Coronary artery (tissue), 2 donors: ENCODE results near the gene TMCC1.

Source experiments
- DNase-seq: peaks from one replicate; pipeline ENCODE4 v3.0.0-alpha.2; 2017; ENCODE audit warnings: low spot score
- H3K27ac ChIP-seq, 2 donors: fragments of 200-600 bp; sonication (generic); one replicate each; pipeline ENCODE4 v1.5.1; 2016 to 2019
- H3K4me3 ChIP-seq: fragments of 200-600 bp; sonication (generic); 2 replicates; pipeline ENCODE4 v1.5.1; 2016; ENCODE audit warnings: mild to moderate bottlenecking, moderate library complexity
- TF ChIP-seq, protein P1 (sequence below): fragments of 200-600 bp; sonication (generic); IDR thresholded peaks from one replicate; pipeline ENCODE4 v1.5.1; 2019; ENCODE audit warnings: antibody characterized with exemption

TMCC1 gene

DNA sequence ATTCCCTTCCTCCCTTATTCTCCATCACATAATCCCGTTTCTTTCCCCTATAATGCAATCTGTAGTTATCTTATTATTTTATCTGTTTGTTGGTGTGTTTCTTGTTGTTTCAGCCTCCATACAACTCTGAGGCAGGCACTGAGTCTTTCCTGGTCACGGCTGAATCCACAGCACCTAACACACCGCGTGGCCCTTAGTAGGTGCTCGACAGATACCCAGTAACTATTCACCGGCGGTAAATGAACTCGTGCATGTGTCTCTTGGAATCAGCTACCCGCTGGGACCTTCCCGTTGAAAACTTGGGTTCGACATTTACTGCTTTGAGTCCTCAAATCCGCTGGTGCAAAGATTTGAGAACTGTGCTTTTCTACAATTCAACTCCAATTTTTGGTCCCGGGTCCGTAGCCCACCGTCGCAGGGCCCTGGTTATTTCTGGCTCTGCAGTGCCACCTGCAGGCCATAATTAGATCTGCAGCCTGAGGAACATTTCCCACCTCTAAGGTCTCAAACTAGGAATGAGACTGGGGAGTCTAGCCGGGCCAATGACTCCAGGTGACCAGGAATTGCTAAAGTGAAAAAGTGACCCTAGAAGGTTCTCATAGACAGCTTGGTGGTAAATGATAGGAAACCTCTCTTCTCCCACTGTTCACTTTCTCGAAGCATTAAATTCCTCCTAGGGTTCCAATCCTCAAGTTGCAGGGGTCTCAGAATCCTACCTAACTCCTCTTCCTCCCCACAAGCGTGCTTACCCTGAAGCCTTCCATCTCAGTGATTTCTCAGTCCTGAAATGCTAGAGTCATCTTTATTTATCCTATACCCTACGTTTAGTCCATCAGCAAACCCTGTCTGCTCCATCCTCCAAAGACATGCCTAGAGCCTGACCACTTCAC lies 41.0 kb upstream of the TMCC1 start:
- peak overlapping the region; percentile 55 for H3K4me3 ChIP-seq
- TF ChIP-seq, protein P1, sequence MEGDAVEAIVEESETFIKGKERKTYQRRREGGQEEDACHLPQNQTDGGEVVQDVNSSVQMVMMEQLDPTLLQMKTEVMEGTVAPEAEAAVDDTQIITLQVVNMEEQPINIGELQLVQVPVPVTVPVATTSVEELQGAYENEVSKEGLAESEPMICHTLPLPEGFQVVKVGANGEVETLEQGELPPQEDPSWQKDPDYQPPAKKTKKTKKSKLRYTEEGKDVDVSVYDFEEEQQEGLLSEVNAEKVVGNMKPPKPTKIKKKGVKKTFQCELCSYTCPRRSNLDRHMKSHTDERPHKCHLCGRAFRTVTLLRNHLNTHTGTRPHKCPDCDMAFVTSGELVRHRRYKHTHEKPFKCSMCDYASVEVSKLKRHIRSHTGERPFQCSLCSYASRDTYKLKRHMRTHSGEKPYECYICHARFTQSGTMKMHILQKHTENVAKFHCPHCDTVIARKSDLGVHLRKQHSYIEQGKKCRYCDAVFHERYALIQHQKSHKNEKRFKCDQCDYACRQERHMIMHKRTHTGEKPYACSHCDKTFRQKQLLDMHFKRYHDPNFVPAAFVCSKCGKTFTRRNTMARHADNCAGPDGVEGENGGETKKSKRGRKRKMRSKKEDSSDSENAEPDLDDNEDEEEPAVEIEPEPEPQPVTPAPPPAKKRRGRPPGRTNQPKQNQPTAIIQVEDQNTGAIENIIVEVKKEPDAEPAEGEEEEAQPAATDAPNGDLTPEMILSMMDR: peak; percentile 65
- H3K27ac ChIP-seq: no peak overlapping the region
- no peak for DNase-seq

- DNase-seq: no peak
- no peak overlapping the region for H3K27ac ChIP-seq
- H3K4me3 ChIP-seq: no peak overlapping the region
- TF ChIP-seq, protein P1: no peak
Measured at GRCh38 chr3:129933471-129933870, 40.0 kb upstream of the TMCC1 start.

DNA sequence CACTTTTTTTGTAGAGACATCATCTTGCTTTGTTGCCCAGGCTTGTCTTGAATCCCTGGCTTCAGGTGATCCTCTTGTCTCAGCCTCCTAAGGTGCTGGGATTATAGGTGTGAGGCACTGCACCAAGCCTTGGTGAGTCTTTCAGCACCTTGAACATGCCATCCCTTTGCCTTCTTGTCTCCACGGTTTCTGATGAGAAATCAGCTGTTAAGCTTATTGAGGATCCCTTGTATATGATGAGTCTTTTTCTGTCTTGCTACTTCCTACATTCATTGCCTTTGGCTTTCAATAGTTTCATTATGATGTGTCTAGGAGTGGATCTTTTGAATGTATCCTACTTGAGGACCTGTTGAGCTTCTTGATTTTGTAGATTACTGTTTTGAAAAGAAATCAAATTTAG lies 35.9 kb upstream of the TMCC1 start:
- Histone ChIP-seq H3K27ac (no peak overlapping the region), H3K4me3 (no peak overlapping the region)
- DNase-seq: no peak
- TF ChIP-seq, protein P1: no peak

- TF ChIP-seq, protein P1: no peak
- DNase-seq: no peak
- Histone ChIP-seq H3K4me3 (no peak overlapping the region), H3K27ac (no peak overlapping the region)
Measured at GRCh38 chr3:129927072-129927471, 33.6 kb upstream of the TMCC1 start.

GRCh38 chr3:129919806-129920205 lies 26.3 kb upstream of the TMCC1 start:
- TF ChIP-seq, protein P1: no peak
- H3K27ac ChIP-seq: no peak overlapping the region
- DNase-seq: no peak

DNA sequence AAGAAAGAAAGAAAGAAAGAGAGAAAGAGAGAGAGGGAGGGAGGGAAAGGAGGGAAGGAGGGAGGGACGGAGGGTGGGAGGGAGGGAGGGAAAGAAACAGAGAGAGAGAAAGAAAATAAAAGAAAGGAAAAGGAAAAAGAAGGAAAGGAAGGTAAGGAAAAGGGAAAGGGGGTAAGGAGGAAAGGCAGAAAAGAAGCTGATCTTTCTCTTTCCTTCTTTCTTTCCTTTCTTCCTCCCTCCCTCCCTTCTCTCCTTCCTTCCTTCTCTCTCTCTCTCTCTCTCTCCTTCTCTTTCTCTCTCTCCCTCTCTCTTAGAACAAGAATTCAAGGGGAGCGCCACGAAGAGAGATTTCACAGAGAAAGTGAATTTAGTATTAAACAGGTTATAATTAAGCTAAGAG lies 25.8 kb upstream of the TMCC1 start:
- no peak for DNase-seq
- TF ChIP-seq, protein P1: no peak
- Histone ChIP-seq H3K27ac (no peak overlapping the region), H3K4me3 (no peak overlapping the region)

More at GRCh38 chr3:129919806-129920205, 26.3 kb upstream of the TMCC1 start:
- H3K4me3 ChIP-seq: no peak overlapping the region

DNA sequence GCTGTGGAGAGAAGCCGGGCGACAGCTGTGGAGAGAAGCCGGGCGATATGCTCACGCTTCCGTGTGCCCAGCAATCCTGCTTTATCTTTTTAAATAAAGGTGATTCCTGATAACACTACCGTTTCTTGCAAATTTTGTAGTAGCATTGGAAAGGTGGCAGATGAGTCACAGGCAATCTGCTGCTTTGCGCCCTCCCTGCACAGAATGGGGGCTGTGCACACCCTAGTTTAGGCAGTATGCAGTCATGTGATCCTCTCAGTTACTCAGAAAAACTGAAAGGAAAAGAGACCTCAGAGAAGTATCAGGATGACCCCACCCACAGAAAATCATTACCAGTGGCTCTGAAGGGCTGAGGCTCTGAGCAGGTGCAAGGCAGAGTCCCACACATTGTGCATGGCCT lies 24.9 kb upstream of the TMCC1 start:
- no peak for DNase-seq

More for the DNA sequence above, 24.9 kb upstream of the TMCC1 start:
- Histone ChIP-seq H3K27ac (no peak overlapping the region), H3K4me3 (no peak overlapping the region)
- TF ChIP-seq, protein P1: no peak
